ENCODE measurements around the gene IPCEF1. TPM values are rescaled to one million over a fixed set of nuclear protein-coding genes. Genes with fewer than 3 reads are reported as not detected.
A peak's percentile ranks its signal among the peaks of the same experiment; 100 is the strongest.

Gene IPCEF1
- total RNA-seq, 1 experiment from 2014 or later: 0.48 TPM

DNA sequence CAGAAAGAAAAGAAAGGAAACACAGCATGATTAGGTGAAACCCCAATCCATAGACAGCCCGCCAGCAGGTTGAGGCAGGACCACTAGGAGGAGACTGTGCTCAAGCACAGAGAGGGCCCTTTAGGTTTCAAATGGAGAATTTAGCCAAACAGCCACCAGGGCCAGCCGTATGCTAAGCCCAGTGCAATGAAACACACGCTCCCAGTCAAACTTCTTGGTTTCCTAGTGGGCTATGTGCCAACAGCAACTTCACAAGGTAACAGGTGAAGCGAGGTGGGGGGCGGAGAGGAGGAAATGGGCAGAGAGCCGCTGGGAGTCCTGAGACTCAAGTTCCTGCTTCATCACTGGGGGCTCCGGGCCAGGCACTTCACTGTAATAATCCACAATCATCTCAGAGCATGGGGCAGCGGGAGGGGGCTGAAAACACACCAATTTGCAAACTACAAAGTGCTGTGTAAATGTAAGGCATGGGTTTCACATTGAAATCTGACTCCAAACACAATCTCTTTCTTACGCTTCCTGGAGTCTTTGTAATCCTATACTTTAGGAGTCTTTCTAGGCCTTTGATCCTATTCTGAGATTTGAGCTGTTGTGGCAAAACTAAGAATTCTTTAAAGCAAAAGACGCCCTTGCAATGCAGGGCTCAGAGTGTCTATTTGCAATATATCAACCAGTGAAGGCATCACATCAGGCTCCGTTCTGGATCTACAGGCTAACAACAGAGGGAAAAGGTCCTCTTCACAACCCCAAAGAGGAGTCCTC lies 200.3 kb downstream of the IPCEF1 start:
- peaks cover 10% of the 10 kb centered on the region for H3K9me3 ChIP-seq (ENCODE audit: control insufficient read depth, low read depth, low read length)
- H3K23me2 ChIP-seq (ENCODE audit: insufficient read length, low read depth, low read length, poor library complexity, severe bottlenecking): no peaks in the 10 kb centered on the region
- H2BK120ac ChIP-seq (ENCODE audit: low read depth, low read length, poor library complexity, severe bottlenecking): no peak overlapping the region
- no peak overlapping the region for H2AFZ ChIP-seq (ENCODE audit: low read length)
- peaks cover 4 to 13% (median 13%) of the 10 kb centered on the region in 3 experiments; a peak in 4 of 7 replicates for H3K36me3 Mint-ChIP-seq (ENCODE audit: insufficient read depth in 1 of 3, low read depth in 3 of 3)
- no peaks in the 10 kb centered on the region for H3K27me3 ChIP-seq (ENCODE audit: insufficient read depth, low read length)
- peaks cover 11 to 14% of the 10 kb centered on the region in 2 experiments for H3K9me3 Mint-ChIP-seq
- H3K4me1 ChIP-seq (ENCODE audit: insufficient read depth, low read length): no peaks in the 10 kb centered on the region
- no peak overlapping the region for H3K9ac ChIP-seq (ENCODE audit: extremely low read depth, insufficient read length, low read length)
- H3K4ac ChIP-seq (ENCODE audit: low read depth, low read length): no peak overlapping the region
- no peak overlapping the region for H3K18ac ChIP-seq (ENCODE audit: insufficient read length, low read depth, low read length)
- no peak overlapping the region for H2BK20ac ChIP-seq (ENCODE audit: low read depth, low read length, poor library complexity, severe bottlenecking)
- H3K27me3 Mint-ChIP-seq (ENCODE audit: low read depth): no peaks in the 10 kb centered on the region
- H4K20me1 ChIP-seq (ENCODE audit: control insufficient read depth, insufficient read depth, insufficient read length): no peaks in the 10 kb centered on the region
- no peak overlapping the region for H3K4me3 Mint-ChIP-seq
- DNase-seq: peak; percentile 83
- H4K91ac ChIP-seq (ENCODE audit: insufficient read length, low read depth, low read length): no peak overlapping the region
- no peak overlapping the region for H3K27ac ChIP-seq (ENCODE audit: insufficient read length, low read depth, low read length)
- TF ChIP-seq, protein P1, sequence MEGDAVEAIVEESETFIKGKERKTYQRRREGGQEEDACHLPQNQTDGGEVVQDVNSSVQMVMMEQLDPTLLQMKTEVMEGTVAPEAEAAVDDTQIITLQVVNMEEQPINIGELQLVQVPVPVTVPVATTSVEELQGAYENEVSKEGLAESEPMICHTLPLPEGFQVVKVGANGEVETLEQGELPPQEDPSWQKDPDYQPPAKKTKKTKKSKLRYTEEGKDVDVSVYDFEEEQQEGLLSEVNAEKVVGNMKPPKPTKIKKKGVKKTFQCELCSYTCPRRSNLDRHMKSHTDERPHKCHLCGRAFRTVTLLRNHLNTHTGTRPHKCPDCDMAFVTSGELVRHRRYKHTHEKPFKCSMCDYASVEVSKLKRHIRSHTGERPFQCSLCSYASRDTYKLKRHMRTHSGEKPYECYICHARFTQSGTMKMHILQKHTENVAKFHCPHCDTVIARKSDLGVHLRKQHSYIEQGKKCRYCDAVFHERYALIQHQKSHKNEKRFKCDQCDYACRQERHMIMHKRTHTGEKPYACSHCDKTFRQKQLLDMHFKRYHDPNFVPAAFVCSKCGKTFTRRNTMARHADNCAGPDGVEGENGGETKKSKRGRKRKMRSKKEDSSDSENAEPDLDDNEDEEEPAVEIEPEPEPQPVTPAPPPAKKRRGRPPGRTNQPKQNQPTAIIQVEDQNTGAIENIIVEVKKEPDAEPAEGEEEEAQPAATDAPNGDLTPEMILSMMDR (conservative IDR thresholded peaks at IDR 0.05): peak; percentile 86
- H3K79me2 ChIP-seq (ENCODE audit: insufficient read depth, low read length): no peaks in the 10 kb centered on the region
- H2BK15ac ChIP-seq (ENCODE audit: low read depth, low read length): no peak overlapping the region
- H3K27ac Mint-ChIP-seq: 0 out of 7 replicates have a peak overlapping the region, but pooled peaks of 1 of the 3 experiments have one; percentile 3
- no peak overlapping the region for H4K8ac ChIP-seq (replicated peaks; ENCODE audit: insufficient read length, low read depth, low read length)
- no peaks in the 10 kb centered on the region for H3K79me1 ChIP-seq (ENCODE audit: insufficient read depth, low read depth, low read length, poor library complexity, severe bottlenecking)
- peaks cover 7 to 10% of the 10 kb centered on the region in 2 experiments for H3K4me1 Mint-ChIP-seq
- no peak overlapping the region for H2BK12ac ChIP-seq (ENCODE audit: insufficient read length, low read depth, low read length)
- H3K56ac ChIP-seq (ENCODE audit: insufficient read length, low read depth, low read length): no peak overlapping the region
- H3K4me2 ChIP-seq (ENCODE audit: insufficient read depth, insufficient read length, low read length): no peak overlapping the region
- H3K23ac ChIP-seq (ENCODE audit: insufficient read length, low read depth, low read length): no peak overlapping the region
- WGBS (ENCODE audit: extremely low coverage, insufficient read length, low lambda C conversion rate): no CpG with 5 or more reads among the region's 11 CpGs
- no peak overlapping the region for H2BK5ac ChIP-seq (ENCODE audit: insufficient read length, low read length)
- H2AK5ac ChIP-seq (ENCODE audit: insufficient read length, low read length): no peak overlapping the region
- no peak overlapping the region for H3K14ac ChIP-seq (ENCODE audit: insufficient read depth, low read length)
- H3T11ph ChIP-seq (ENCODE audit: low read length): no peak overlapping the region
- no peak overlapping the region for H4K5ac ChIP-seq (ENCODE audit: insufficient read length, low read depth, low read length)

Measured in H9 (cell line).